ENCODE data around the gene GPC6. TPM values are rescaled to one million over a fixed set of nuclear protein-coding genes. Genes with fewer than 3 reads are reported as not detected.
"Not testable (repeated sequence)": the region's sequence is repeated elsewhere in the genome, so short reads cannot be mapped to it uniquely, and the experiment has no call there.

GPC6 gene
- total RNA-seq, 3 donors from 2014 or later = 0.03 to 0.08 TPM; not detected in 1

DNA sequence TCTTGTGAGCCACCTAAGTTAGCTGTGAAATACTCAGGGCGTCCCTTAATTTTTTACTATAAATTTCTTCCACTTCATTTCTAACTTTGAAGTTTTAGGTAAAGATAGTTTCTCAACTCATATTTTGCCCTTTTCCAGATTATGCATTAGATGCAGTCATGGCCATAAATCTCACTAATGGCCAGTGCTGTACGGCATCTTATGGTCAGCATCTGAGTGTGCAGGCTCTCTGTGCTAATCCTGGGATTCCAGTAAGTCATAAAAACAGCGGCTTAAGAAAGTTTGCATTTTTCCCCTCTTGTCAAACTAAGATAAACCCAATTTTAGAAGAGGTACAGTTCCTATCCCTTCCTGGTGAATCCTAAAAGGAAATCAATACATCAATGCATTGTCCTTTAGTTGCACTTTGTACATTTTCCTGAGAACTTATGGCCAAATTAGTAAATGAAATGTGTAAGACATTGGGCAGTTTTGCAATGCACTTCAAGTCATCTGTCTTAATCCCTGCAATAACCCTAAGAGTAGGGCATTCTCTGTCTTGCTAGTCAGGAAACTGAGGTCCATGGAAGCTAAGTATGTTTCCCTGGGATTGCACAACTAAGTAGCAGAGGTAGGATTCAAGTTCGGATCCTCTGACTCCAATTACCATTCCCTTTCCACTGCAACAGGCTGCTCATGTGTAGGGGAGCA is 1106.7 kb downstream of the GPC6 start:
- H3K4me1 Mint-ChIP-seq (ENCODE audit: low read depth) = peaks cover 30% of the 10 kb centered on the region
- DNase-seq (no peak), ATAC-seq (no peak)

DNA sequence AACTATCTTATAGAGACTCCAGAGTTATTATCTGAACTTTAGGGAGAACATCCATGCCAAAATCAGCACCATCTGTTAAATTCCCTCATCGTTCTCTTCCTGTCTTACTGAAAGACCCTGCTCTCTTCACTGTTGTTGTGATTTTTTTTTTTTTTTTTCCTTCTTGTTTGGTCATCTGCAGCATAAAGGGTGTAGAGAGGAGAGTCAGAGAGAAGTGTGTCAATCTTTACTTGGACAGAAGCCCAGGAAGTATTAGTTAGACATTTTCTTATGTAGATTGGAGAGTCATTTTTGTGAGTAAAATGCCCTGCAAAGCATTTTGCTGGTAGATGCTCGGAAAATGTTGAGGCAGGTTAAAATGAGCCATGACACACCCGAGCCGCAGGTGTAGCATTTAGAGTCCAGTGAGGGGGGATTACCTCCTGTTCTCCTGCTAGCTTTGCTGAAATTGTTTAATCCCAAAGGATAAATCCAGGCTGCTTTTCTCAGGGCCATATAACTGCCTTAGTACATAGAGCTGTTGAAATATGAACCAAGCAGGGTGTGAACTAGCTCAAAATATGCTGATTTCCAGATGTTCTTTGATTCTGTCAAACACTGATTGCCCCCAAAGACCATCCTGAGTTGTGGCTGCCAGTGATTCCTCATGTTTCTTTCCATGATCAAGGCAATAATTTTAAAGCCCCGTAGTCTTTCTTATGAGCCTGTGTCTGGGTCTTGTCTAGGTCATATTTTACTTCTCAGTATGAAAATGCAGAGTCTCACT is 1109.3 kb downstream of the GPC6 start:
- Mint-ChIP-seq H3K4me1 (ENCODE audit: low read depth) (peaks cover 4% of the 10 kb centered on the region), H3K9me3 (no peaks in the 10 kb centered on the region), H3K27me3 (ENCODE audit: low read depth) (peaks cover 24% of the 10 kb centered on the region), H3K4me3 (no peak overlapping the region), H3K36me3 (ENCODE audit: insufficient read depth) (no peaks in the 10 kb centered on the region)
- ATAC-seq = no peak
- no peak for DNase-seq

More for the DNA sequence above, 1106.7 kb downstream of the GPC6 start:
- Mint-ChIP-seq H3K27me3 (ENCODE audit: low read depth) (peaks cover 19% of the 10 kb centered on the region), H3K9me3 (no peaks in the 10 kb centered on the region), H3K4me3 (no peak overlapping the region), H3K36me3 (ENCODE audit: insufficient read depth) (no peaks in the 10 kb centered on the region)

DNA sequence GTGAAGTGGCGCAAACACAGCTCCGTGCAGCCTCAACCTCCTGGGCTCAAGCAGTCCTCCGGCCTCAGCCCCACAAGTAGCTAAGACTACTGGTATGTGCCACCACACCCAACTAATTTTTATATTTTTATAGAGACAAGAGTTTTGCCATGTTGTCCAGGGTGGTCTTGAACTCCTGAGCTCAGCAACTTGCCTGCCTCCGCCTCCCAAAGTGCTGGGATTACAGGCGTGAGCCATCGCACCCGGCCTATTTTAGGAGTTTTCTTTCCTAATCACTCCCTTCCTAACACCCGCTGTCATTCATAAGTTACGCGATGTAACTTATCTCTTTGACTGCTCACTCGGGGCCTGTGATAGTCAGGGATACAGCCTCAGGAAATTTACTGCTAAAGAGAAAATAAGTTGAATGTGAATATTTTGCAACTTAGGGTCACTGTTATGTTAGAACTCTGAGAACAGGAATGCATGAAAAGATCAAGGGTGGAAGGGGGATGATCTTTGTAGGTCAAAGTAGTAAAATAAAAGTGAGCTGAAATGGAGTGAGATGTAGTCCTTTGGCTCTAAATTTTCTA is 1112.6 kb downstream of the GPC6 start:
- Mint-ChIP-seq H3K27me3 (ENCODE audit: low read depth) (peaks cover 12% of the 10 kb centered on the region), H3K36me3 (ENCODE audit: insufficient read depth) (no peaks in the 10 kb centered on the region), H3K4me1 (ENCODE audit: low read depth) (no peaks in the 10 kb centered on the region), H3K9me3 (no peaks in the 10 kb centered on the region), H3K4me3 (no peak overlapping the region)
- DNase-seq (no peak), ATAC-seq (no peak)

- no peak for ATAC-seq
- no peaks in the 10 kb centered on the region for H3K36me3 Mint-ChIP-seq (ENCODE audit: insufficient read depth)
- peaks cover 17% of the 10 kb centered on the region for H3K4me1 Mint-ChIP-seq (ENCODE audit: low read depth)
- no peak for DNase-seq
- H3K9me3 Mint-ChIP-seq = no peaks in the 10 kb centered on the region
- H3K27me3 Mint-ChIP-seq (ENCODE audit: low read depth) = peaks cover 10% of the 10 kb centered on the region
- no peak overlapping the region for H3K4me3 Mint-ChIP-seq
These were observed 1116.0 kb downstream of the GPC6 start for GRCh38 chr13:94342436-94343242.

- Mint-ChIP-seq H3K4me3 (no peak overlapping the region), H3K27me3 (ENCODE audit: low read depth) (peaks cover 8% of the 10 kb centered on the region)
These were observed 1116.6 kb downstream of the GPC6 start for GRCh38 chr13:94343243-94343585.

DNA sequence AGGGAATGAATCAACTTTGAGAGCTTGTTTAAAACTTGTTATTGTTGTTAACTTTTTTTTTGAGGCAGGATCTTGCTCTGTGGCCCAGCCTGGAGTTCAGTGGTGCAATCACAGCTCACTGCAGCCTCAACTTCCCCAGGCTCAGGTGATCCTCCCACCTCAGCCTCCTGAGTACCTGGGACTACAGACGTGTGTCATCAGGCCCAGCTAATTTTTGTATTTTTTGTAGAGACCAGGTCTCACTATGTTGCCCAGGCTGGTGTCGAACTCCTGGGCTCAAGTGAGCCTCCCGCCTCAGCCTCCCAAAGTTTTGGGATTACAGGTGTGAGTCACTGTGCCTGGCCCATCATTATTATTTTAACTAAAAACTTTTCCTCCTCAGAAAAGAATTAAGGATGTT is 1117.1 kb downstream of the GPC6 start:
- not testable (repeated sequence) for H3K9me3 Mint-ChIP-seq; H3K36me3 Mint-ChIP-seq (ENCODE audit: insufficient read depth); H3K27me3 Mint-ChIP-seq (ENCODE audit: low read depth); H3K4me3 Mint-ChIP-seq; DNase-seq; ATAC-seq
- peaks cover 17% of the 10 kb centered on the region for H3K4me1 Mint-ChIP-seq (ENCODE audit: low read depth)

More at GRCh38 chr13:94343243-94343585, 1116.6 kb downstream of the GPC6 start:
- no peak for ATAC-seq
- no peak for DNase-seq
- Mint-ChIP-seq H3K9me3 (no peaks in the 10 kb centered on the region), H3K4me1 (ENCODE audit: low read depth) (peaks cover 17% of the 10 kb centered on the region), H3K36me3 (ENCODE audit: insufficient read depth) (no peaks in the 10 kb centered on the region)

DNA sequence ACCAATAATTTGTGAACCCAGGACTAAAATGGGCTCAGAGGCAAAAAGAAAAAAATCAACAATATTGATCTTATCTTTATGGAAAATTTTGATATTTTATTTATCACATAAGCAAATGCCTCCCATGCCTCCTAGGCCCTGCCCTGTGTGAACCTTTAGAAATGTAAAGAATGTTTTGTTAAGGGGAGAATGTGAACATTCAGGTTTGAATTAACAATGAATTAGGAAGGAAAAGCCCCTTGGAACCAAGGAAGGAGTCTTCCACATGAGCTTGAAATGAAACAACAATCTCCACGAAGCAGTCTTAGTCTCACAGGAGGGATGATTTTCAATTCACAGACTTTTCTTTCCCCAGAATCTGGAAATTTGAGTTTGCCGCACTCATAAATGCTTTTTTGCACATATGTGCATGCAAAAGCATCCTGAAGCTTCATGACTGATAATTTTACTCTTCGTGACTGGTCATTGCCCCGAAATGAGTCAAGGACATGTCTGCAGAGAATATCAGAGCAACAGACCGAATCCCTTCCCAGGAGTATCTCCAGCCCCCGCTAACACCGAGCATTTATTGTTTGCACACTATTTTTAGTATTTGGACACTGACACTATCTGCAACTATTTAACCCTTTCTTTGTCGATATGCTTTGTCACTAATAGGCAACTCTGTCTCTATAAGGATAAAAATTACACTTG is 1117.7 kb downstream of the GPC6 start:
- no peaks in the 10 kb centered on the region for H3K36me3 Mint-ChIP-seq (ENCODE audit: insufficient read depth)
- H3K4me1 Mint-ChIP-seq (ENCODE audit: low read depth) = peaks cover 17% of the 10 kb centered on the region
- H3K4me3 Mint-ChIP-seq = no peak overlapping the region
- ATAC-seq (no peak), DNase-seq (no peak)
- H3K9me3 Mint-ChIP-seq = no peaks in the 10 kb centered on the region
- peaks cover 7% of the 10 kb centered on the region for H3K27me3 Mint-ChIP-seq (ENCODE audit: low read depth)

DNA sequence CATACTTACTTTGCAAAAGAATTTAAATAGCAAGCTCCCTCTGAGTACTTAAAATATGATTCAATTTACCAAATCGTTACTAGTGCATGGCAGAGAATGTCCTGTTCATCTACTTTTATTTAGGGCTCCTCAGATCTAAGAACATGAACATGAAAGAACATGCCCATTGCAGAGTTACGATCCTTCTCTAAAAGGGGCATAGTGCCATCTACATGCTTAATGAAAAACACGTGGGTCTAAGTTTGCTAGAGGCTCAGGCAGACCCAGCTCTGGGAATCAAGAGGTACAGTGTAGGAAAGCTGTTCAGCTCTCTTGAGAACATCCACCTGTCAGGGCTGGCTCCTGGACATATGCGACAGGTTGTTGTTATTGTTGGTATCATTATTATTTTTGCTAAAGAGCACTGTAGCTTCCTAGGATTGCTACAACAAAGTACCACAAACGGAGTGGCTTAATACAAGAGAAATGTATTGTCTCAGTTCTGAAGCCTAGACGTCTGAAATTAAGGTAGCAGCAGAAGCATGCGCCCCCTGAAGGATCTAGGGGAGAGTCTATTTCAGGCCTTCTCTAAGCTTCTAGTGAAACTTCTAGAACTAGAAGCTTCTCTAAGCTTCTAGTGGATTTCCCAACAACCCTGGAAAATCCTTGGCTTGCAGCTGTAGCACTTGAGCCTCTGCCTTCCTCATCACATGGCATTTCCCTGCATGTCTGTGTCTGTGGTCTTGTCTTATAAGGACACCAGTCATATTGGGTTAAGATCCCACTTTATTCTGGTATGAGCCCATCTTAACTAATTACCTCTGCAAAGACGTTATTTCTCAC is 1119.0 kb downstream of the GPC6 start:
- Mint-ChIP-seq H3K4me3 (no peak overlapping the region), H3K36me3 (ENCODE audit: insufficient read depth) (no peaks in the 10 kb centered on the region), H3K27me3 (ENCODE audit: low read depth) (peaks cover 5% of the 10 kb centered on the region), H3K9me3 (no peaks in the 10 kb centered on the region), H3K4me1 (ENCODE audit: low read depth) (peaks cover 22% of the 10 kb centered on the region)
- ATAC-seq = peak in 1 of 2 donors; percentile 14
- no peak for DNase-seq

- Mint-ChIP-seq H3K4me1 (ENCODE audit: low read depth) (peaks cover 30% of the 10 kb centered on the region), H3K36me3 (ENCODE audit: insufficient read depth) (no peaks in the 10 kb centered on the region), H3K27me3 (ENCODE audit: low read depth) (peaks cover 3% of the 10 kb centered on the region), H3K4me3 (no peak overlapping the region), H3K9me3 (no peaks in the 10 kb centered on the region)
- peak; percentile 67 to 77 for ATAC-seq
- DNase-seq = no peak
These were observed 1119.8 kb downstream of the GPC6 start for GRCh38 chr13:94346261-94347019.

DNA sequence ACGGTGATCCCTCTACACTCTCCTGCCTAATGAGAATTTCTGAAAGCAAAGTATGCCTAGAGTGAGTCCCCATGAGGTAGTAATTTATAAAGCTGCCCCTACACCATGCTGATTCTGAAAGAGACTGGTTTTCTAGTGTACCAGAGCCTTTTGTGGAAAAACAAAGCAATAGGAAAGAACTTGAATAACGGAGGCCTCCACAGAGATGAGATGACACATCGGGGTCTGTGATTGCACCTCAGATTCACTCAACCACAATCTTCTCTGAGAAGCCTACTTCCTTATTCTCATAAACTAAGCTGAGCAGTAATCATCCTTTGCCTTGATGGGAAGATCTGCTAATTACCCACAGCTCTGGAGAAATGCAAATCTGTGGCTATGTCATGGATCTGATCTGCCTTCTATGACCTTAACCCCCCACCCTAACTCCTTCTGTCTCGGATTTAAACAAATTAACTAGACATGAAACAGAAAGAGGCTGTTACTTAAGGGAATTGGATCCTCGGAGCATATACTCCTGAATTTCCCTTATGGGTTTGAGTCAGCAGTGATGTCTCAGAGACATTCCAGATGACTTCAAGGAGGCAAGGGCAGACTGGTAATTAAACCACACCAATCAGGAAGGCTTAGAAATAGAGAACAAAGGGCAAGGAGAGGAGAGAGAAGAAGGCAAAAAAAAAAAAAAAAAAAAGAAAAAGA is 1124.8 kb downstream of the GPC6 start:
- Mint-ChIP-seq H3K36me3 (ENCODE audit: insufficient read depth) (no peaks in the 10 kb centered on the region), H3K27me3 (ENCODE audit: low read depth) (no peaks in the 10 kb centered on the region), H3K9me3 (no peaks in the 10 kb centered on the region), H3K4me3 (peak overlapping the region; percentile 27), H3K4me1 (ENCODE audit: low read depth) (peaks cover 30% of the 10 kb centered on the region)
- DNase-seq (no peak), ATAC-seq (peak; percentile 67 to 74)

DNA sequence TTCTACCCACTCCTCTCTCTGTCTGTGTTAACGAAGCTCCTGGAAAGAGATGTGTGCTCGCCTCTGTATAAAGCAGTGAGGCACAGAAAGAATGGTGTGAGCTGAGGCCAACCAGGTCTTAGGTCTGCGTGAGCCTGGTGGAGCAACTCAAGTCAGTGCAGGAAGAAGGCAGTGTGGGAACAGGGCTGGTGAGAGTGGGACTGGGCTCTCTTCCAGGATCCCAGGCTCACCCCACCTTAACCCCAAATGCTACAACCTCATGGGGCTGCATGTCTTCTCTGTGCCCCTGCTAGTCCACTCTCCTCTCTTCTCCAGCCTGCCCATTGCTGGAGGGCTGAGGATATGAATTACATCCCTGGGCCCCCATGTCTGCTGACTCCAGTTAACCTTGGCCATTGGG is 1125.5 kb downstream of the GPC6 start:
- ATAC-seq = peak in 1 of 2 donors; percentile 20
- H3K4me3 Mint-ChIP-seq = no peak overlapping the region

DNA sequence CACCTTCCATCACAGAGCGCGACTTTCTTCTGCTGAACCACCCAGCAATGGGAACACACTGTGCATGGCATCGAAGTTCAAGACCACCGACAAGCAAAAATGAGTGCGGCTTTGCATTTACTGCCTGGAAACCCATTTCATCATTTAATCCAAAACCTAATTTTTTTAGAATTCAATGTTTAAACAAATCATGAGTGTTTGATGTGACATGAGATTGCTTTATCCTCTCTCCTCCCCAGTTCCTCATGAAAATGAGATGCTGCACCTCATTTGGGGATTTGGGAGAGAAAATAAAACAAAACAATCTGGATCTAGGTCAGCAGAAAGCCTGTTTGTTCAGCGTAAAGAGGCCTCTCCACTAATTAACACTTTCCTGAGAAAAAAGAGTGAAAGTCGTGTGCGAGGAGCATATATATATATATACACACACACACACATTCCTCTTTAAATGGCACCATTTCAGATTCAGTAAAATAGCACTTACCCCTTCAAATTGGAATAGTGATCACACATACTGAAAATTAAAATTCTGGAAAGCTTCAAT is 1126.6 kb downstream of the GPC6 start:
- DNase-seq (no peak), ATAC-seq (no peak)
- Mint-ChIP-seq H3K4me3 (no peak overlapping the region), H3K9me3 (no peaks in the 10 kb centered on the region), H3K36me3 (ENCODE audit: insufficient read depth) (no peaks in the 10 kb centered on the region), H3K4me1 (ENCODE audit: low read depth) (peaks cover 22% of the 10 kb centered on the region), H3K27me3 (ENCODE audit: low read depth) (no peaks in the 10 kb centered on the region)

More for the DNA sequence above, 1125.5 kb downstream of the GPC6 start:
- Mint-ChIP-seq H3K9me3 (no peaks in the 10 kb centered on the region), H3K27me3 (ENCODE audit: low read depth) (no peaks in the 10 kb centered on the region), H3K36me3 (ENCODE audit: insufficient read depth) (no peaks in the 10 kb centered on the region), H3K4me1 (ENCODE audit: low read depth) (peaks cover 25% of the 10 kb centered on the region)
- DNase-seq = no peak
